CD4-positive, alpha-beta T cell treated with Interleukin-6 for 4 hours (primary cell): Measurements from ENCODE around the gene TMX3.
A peak's percentile ranks its signal among the peaks of the same experiment; 100 is the strongest.

ENCODE experiments used
- DNase-seq: peaks from one replicate; pipeline ENCODE4 v3.0.0-alpha.2; 2020; ENCODE audit warnings: mixed read lengths

Gene TMX3, protein sequence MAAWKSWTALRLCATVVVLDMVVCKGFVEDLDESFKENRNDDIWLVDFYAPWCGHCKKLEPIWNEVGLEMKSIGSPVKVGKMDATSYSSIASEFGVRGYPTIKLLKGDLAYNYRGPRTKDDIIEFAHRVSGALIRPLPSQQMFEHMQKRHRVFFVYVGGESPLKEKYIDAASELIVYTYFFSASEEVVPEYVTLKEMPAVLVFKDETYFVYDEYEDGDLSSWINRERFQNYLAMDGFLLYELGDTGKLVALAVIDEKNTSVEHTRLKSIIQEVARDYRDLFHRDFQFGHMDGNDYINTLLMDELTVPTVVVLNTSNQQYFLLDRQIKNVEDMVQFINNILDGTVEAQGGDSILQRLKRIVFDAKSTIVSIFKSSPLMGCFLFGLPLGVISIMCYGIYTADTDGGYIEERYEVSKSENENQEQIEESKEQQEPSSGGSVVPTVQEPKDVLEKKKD

DNA sequence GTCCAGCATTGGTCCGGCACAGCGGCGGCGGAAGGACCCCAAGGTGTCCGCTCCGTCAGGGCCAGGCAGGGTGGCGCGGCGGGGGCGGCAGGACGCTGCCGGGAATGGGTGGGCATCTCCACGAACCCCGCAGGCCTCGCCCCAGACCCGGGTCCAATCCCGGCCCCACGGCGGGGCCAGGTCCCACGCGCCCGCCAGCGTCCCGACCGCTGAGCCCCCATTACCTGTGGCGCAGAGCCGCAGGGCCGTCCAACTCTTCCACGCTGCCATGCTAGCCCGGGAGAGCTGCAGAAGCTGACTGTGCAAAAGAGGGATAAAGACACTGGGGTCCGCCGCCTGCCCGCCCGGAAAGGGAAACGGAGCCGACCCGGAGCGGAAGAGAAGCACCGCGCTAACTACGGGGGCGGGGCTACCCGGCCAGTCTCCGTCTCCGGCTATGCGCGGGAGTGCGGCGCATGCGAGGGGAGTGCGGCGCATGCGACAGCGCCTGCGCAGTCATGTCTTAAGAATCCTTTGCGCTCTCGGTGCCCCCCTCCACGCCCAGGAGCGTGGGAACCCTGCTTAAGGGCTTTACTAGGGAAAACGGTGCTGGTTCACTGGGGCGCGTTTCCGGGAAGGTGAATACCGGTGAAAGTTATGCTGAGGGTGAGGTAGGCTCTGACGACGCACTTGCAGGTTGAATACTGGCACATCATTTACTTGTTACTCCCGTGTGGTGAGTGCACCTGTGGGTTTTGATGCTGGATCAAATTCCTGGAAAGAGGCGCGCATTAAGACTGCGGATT is at the start of gene TMX3:
Gene TMX3 (minus strand): TSS at position 397 of the 785 bp plus-strand sequence. CDS start 127 bp downstream, at position 270.
- DNase-seq = peak; percentile 95

DNA sequence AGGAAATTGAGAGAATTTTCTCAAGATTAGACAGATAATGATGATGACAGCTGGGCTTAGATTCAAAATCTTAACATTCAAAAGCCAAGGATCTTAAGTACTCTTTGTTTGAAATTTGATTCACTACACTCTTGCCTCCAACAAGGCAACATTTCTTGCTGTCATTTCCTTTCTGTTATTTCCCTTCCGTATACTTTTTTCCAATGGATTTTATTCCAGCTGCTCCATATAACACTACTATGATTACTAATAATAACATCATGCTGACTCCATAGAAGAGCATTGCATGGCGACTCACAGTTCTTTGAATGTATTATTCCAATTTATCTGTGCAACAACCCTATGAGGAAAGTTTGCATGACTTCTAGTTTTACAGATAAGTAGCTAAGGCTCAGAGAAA is 49.1 kb upstream of the TMX3 start:
- no peak for DNase-seq

DNA sequence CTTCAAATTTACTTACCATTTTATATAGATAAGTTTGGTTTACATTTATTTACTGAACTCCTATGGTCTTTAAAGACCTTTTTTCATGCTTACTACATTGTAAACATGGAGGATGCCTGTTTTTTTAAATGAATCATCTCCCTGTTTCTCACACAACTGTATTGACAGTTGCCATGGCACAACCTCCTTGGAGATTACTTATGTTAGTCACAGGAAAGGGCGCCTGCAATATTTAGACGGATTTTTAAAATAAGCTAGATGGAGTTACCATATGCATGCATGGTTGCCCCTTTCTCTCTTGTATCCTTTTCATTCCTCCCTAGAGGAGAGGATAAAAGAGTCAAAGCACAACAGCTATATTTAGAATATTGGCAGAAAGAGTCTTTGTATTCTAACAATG is 48.2 kb upstream of the TMX3 start:
- no peak for DNase-seq

DNA sequence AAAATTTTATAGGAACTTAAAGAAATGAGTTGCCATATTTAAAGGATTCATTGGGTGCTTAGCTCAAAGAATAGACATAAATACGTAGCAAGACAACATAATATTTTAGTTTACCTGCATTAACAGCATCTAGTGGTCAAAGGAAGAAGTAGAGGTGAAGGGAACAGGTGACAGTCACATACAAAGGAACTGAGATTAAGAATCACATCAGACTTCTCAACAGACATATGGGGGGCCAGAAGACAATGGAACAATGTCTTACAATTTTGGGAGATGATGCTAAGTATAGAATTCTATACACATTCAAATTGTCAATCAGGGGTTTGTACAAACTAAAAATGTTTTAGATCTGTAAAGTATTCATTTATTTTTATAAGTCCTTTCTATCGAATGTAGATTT is 44.4 kb upstream of the TMX3 start:
- no peak for DNase-seq

DNA sequence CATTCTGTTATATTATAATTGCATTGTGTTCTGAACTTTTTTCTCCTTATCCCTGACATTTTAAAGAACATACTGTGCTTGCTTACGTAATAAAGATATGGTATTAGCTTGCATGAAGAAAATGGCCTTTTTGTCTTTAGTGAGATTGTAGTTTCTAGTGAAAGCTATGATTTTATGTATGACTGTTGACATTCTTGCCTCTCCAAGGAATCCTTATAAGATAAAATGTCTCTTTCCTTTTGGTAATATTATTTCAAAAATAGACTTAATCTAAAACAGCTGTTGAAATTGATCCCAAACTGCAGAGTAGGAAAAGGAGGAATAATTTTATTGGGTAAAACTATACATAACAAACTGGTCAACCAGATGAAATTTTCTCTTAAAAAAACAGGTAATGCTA is 42.2 kb upstream of the TMX3 start:
- DNase-seq = no peak

DNA sequence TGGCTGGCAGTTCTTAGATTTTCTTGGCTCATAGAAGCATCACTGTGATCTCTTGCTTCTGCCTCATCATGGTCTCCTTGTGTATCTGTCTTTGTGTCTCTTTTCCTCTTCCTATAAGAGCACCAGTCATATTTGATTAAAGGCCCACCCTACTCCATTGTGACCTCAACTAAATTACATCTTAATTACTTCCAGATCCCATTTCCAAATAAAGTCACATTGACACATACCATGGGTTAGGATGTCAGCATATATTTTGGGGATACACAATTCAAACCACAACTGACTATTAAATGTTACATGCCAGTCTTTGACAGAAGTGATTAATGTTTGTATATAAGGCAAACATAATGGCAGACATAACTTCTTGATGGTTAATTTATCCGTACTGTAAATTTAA is 27.3 kb upstream of the TMX3 start:
- no peak for DNase-seq

DNA sequence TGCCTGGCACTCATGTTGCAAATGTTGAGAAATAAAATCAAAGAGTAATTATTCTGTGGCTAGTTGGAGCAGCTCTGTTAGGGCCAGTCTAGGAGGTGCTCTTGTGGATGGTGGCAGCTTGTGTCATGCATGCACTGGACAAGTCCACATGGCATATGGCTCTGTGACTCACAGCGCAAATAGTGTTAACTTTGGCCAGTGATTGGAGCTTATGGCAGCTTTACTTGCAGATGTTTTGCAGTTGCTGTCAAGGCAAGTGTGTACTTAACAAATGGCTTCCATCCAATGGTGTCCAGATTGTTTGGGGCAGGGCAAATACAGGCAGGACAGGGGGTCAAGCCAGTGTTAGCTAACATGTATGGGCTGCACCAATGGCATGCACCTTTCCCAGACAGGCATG is 26.1 kb upstream of the TMX3 start:
- DNase-seq = no peak

DNA sequence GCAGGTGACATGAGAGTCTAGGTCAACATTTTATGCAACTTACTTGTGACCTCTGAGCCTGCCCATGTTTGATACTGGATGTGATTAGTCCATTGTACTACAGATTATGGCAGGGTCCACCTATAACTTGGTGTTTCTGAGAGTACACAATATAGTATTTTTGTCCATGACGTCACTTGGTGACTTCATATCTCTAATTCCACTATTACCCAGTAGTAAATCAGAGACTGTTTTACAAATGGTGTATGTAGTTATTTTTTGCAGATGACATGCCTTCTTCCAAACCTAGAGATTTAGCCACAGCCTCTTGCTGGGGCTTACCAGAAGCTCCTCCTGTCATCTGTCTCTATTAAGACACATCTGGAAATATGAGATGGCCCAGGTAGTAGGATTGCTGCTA is 24.6 kb upstream of the TMX3 start:
- no peak for DNase-seq

DNA sequence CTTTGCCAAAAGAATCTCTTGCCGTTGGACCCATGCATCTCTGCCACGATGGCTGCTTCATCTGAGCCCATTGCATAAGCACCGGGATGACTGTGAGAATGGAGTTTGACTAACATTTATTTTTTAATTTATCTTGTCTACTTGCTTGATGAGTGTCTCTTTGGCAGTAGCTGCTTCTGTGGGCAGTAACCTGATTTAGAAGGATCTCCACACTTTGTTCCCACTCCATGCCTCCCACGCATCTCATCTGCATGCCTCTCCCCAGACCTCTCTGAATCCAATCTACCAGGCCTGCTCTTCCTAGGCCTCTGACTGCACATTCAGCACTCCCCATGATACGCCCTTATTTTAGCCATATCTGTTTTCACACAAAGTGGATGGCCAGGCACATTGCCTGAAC is 23.7 kb upstream of the TMX3 start:
- no peak for DNase-seq

DNA sequence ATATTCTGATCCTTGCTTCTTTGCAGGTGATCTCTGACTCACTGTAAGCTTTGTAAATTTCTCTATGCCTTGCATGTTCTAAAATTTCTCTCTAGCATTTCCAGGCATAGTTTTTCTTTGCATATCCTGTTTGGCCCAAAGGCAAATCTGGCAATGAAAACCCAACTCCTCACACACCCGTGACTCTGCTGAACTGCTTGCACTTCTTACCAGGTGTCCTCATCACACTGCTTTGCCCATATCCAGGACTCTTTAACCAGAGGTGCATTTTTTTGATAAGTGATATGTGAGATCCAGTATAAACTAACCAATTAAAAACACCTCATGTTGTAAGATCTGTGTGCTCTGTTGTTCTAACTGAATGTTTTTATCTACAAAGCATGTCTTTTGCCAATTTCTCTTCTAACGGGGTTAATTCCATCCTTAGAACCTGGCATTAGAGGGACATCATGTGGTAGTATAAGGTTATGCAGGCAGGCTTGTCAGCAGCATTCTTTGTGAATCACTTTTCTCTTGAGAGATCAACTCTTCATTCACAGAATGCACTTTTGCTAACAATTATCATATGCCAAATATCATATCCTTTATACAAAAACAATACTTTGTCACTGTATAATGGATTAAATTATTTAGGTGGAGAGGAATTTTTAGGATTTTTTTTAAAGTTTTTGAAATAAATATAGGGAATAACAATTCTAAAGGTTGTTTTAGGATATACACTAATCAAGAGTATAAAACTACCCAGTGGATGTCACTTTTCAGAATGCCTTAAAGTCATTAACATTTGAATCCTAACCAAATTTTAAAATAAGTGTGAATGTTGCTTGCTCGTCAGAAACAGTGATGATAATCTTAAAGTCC is 20.8 kb upstream of the TMX3 start:
- no peak for DNase-seq

DNA sequence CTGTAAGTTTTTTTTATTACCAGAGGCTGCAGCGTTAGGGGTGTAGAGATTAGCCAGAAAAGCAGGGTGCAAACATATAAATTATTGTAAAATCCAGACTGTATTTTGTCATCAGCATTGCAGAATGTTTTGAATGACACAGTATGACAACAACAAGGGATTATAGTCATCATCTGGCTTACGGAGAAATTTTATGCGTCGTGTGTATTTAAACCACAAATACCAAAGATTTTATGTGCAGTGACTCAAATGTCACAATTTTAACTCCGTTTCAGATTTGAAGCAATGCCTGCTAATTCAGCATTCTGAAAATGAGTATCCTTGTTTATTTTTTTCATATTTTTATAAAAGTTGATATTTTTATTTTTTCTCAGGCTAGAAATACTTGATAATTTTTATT is 19.4 kb upstream of the TMX3 start:
- no peak for DNase-seq

DNA sequence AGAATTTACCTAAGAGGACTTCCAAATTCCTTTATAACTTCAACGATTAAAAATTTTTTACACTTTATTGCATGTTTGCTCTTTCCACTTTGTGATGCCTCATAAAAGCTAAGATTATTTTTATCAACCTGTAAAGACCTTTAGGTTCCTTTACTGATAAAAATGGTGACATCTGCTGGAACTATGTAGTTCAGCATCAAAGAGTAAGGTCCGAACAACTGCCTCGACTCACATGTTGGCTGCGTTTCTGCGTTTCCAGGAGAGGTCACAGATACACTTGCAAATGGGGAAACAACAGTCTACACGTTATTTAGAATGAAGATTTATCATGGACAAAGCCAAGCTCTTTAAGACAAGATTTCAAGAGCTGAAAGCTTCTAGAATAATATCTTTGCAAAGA is 18.8 kb upstream of the TMX3 start:
- no peak for DNase-seq

DNA sequence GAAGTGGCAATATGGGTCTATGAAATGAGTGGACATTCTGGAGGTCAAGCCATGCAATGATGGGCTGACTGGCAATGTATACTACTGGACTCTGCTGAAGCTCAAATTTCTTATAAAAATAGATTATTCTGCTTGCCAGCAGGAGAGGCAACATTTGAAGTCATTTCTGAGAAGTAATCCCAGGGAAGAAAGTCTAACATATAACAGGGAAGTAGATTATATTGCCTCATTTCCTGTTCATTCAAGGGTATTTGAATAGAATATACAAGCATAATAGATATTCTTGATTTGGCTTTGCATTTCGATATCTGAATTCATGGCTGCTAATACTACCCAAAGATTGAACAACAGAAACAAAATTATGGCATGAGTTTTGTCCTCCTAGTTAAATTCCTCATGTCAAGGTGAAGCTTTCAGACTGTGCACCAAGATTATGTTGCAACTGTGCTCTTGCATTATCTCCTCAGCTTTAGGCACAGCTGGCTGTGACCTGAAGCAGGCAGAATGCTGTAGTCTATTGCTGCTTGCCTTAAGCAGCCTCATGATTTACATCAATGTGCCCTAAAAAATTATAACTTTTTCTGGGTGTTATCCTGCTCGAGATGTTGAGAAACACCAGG is 13.3 kb upstream of the TMX3 start:
- DNase-seq = no peak

DNA sequence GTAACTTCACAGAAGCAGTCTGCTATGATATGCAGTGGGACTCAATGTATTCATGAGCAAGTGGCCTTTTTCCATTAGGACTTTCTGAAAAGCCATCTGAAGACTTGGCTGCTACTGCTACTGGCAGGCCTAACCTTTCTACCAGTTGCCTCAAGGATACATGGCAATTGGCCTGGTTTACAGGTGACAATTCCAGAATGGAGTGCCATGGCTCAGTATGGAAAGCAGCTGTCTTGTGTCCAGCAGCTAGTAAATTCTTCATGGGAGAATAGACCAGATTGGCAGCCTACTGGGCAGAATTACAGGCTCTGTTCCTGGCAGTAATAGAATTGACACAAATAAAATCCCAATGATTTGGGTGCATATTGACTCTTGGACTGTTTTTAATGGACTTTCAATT is 12.6 kb upstream of the TMX3 start:
- no peak for DNase-seq

DNA sequence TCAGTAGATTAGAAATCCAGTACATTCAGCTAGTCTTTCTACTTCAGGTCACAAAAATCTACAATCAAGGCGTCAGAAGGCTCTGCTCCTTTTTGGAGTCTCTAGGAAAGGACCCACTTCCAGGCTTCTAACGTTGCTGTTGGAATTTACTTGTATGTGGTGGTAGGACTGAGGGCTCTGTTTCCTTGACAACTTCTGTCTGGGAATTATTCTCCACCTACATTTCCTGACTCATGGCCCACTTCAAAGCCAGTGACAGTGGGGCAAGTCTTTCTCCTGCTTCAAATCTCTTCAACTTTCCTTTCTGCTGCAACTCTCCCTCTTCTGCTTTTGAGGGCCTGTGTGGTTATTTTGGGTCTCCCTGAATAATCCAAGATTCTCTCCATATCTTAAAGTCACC is 10.4 kb upstream of the TMX3 start:
- no peak for DNase-seq

DNA sequence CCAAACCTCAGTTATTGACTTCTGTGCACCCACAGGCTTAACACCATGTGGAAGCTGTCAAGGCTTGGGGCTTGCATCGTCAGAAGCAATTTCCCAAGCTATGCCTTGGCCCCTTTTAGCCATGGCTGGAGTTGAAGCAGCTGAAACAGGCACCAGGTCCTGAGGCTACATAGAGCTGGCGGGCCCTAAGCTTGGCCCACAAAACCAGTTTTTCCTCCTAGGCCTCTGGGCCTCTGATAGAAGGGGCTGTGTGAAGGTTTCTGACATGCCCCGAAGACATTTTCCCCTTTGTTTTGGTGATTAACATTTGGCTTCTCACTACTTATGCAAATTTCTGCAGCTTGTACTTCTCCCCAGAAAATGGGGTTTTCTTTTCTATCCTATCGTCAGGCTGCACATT is 9.1 kb upstream of the TMX3 start:
- no peak for DNase-seq

DNA sequence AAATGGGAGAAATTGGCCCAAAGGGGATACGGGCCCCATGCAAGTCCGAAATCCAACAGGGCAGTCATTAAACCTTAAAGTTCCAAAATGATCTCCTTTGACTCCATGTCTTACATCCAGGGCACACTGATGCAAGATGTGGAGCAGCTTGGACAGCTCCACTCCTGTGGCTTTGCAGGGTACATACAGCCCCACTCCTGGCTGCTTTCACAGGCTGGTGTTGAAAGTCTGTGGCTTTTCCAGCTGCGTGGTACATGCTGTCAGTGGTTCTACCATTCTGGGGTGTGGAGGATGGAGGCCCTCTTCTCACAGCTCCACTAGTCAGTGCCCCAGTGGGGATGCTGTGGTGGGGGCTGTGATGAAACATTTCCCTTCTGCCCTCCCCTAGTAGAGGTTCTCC is 8.6 kb upstream of the TMX3 start:
- DNase-seq = no peak

DNA sequence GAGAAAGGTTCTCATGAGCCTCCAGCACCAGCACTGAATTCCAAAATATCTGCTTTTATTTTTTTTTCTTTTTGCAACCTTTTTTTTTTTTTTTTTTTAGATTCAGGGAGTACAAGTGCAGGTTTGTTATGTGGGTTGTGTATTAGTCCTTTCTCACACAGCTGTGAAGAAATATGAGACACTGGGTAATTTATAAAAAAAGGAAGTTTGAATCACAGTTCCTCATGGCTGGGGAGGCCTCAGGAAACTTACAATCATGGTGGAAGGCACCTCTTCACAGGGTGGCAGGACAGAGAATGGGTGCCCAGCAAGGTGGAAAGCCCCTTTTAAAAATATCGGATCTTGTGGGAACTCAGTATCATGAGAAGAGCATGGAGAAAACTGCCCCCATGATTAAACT is 7.9 kb upstream of the TMX3 start:
- no peak for DNase-seq

DNA sequence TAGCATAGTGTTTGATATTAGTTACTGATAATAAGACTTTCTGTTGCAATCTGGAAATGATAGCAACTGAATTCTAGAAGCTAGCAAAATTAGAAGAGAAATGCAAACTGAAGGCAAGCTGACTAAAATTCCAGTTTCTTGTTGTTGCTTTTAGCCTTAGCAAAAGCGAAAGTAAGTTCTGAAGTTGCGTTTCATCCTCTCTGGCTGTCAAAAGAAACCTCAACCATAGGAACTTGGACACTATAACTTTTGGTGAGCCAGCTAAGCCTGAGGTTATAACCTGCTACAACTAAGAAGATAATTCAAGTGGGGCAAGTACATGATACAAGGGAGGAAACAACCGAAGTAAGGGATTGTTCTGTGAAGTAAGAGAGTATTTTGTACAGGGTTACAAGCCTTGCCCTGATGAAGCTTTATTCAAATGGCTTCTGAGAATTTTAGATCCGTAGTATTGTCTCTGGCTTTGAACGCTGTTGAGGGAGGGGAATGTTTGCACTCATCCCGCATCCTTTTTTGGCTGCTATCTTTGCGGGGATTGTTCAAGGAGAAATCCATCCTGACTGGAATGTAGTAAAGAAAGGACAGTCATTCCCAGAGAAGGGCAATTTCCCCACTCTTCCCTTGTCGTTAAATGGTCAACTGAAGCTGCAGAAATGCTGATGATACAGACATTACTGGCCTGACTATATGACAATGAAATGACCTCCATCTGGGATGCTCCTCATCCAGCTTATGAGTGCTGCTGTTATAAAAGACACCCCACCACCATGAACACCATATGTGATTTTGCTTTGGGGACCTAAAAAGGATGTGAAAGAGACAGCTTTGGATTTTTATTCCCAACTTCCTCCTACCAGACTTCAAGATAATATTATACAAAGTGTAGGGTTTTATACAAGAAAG is 7.0 kb upstream of the TMX3 start:
- peak; percentile 9 for DNase-seq

DNA sequence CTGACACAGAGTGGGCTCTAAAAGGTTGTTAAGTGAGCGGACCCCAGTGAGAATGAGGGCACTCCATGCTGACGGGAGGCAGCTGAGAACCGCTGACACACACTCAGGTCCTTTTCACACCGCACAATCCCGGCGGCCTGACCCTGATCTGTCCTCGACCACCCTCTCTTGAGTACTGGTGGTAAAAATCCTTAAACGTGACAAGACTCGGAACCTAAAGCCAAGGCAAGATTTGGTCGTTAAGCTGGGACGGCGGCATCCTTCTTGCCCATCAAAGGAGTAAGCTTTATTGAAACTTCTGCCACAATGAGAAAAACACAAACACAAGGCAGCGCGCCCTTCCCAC is 569 bp downstream of the TMX3 start:
- no peak for DNase-seq

DNA sequence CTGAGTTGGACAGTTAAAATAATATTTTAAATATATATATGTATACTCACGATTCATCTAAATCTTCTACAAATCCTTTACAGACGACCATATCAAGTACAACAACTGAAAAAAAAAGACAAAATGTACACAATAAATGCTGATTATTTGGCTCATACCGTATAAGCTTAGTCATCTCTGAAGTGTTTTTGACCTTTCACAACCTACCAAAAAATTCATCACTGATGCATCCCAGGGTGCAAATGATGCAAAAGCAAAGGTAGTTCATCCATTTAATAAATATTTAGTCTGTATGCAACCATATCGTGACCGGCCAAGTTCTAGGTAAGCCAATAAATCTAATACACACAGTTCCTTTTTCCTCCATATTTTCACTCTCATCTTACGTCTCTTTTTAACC is 1.1 kb downstream of the TMX3 start:
- no peak for DNase-seq

DNA sequence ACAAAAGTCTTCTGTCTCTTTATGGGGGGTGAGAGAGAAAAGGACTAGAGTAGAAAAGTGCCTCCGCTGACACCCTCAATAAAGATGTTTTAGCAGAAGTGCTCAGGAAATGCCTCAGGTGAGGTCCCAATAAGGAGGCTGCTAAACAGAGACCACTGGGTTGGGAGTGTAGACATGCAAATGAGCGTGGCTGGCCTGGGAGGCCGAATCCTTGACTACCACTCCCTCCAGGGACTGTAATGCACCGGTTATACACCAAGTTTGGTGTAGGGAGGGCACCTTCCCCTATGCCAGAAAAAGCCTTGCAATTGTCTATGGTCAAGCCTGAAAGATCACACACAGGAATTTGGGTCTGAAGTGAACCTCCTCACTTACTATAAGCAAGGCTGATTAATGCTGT is 1.8 kb downstream of the TMX3 start:
- DNase-seq = no peak
